Measurements from ENCODE around the gene NEIL1. TPM values are rescaled to one million over a fixed set of nuclear protein-coding genes. Genes with fewer than 3 reads are reported as not detected.
"Not testable (repeated sequence)": the region's sequence is repeated elsewhere in the genome, so short reads cannot be mapped to it uniquely, and the experiment has no call there.

Gene NEIL1
- total RNA-seq = 12.7 and 18.2 TPM in 2 replicates

GRCh38 chr15:75346796-75347221, at the start of gene NEIL1:
NEIL1 (plus strand) TSS chr15:75347039; CDS start chr15:75348906, 1,867 bp downstream.
- no peak for DNase-seq (ENCODE audit: low read depth)

- not testable (repeated sequence) for DNase-seq (ENCODE audit: low read depth)
Measured at GRCh38 chr15:75298541-75299310, 48.1 kb upstream of the NEIL1 start.

- not testable (repeated sequence) for DNase-seq (ENCODE audit: low read depth)
Measured at GRCh38 chr15:75299311-75299688, 47.5 kb upstream of the NEIL1 start.

- not testable (repeated sequence) for DNase-seq (ENCODE audit: low read depth)
Measured at GRCh38 chr15:75300026-75300425, 46.8 kb upstream of the NEIL1 start.

GRCh38 chr15:75302318-75302717, 44.5 kb upstream of the NEIL1 start:
- DNase-seq (ENCODE audit: low read depth) = no peak

- DNase-seq (ENCODE audit: low read depth) = not testable (repeated sequence)
Measured at GRCh38 chr15:75302753-75303152, 44.1 kb upstream of the NEIL1 start.

- no peak for DNase-seq (ENCODE audit: low read depth)
Measured at GRCh38 chr15:75306188-75306587, 40.7 kb upstream of the NEIL1 start.

- peak; percentile 9 for DNase-seq (ENCODE audit: low read depth)
Measured at GRCh38 chr15:75307778-75308390, 39.0 kb upstream of the NEIL1 start.

- DNase-seq (ENCODE audit: low read depth) = peak; percentile 36
Measured at GRCh38 chr15:75309711-75310110, 37.1 kb upstream of the NEIL1 start.

GRCh38 chr15:75312548-75312947, 34.3 kb upstream of the NEIL1 start:
- DNase-seq (ENCODE audit: low read depth) = peak; percentile 32

- DNase-seq (ENCODE audit: low read depth) = no peak
Measured at GRCh38 chr15:75313116-75313845, 33.6 kb upstream of the NEIL1 start.

- no peak for DNase-seq (ENCODE audit: low read depth)
Measured at GRCh38 chr15:75314552-75315290, 32.1 kb upstream of the NEIL1 start.

- not testable (repeated sequence) for DNase-seq (ENCODE audit: low read depth)
Measured at GRCh38 chr15:75319231-75319897, 27.5 kb upstream of the NEIL1 start.

- DNase-seq (ENCODE audit: low read depth) = no peak
Measured at GRCh38 chr15:75321711-75322110, 25.1 kb upstream of the NEIL1 start.

- no peak for DNase-seq (ENCODE audit: low read depth)
Measured at GRCh38 chr15:75325922-75326321, 20.9 kb upstream of the NEIL1 start.

- no peak for DNase-seq (ENCODE audit: low read depth)
Measured at GRCh38 chr15:75327005-75327404, 19.8 kb upstream of the NEIL1 start.

- no peak for DNase-seq (ENCODE audit: low read depth)
Measured at GRCh38 chr15:75327491-75327890, 19.3 kb upstream of the NEIL1 start.

GRCh38 chr15:75328493-75329314, 18.1 kb upstream of the NEIL1 start:
- DNase-seq (ENCODE audit: low read depth) = no peak

GRCh38 chr15:75329571-75329970, 17.3 kb upstream of the NEIL1 start:
- no peak for DNase-seq (ENCODE audit: low read depth)

GRCh38 chr15:75332093-75332492, 14.7 kb upstream of the NEIL1 start:
- DNase-seq (ENCODE audit: low read depth) = not testable (repeated sequence)

Data from renal cortical epithelial cell (primary cell).